Osteoblast (primary cell): ENCODE measurements around the gene GALNT15. TPM values are rescaled to one million over a fixed set of nuclear protein-coding genes. Genes with fewer than 3 reads are reported as not detected.

Source experiments
- DNase-seq: peaks from one replicate; pipeline ENCODE4 v3.0.0; 2011; ENCODE audit warnings: low spot score, mixed read lengths; ENCODE audit not compliant: insufficient read length; ENCODE audit errors: missing footprints
- H2AFZ ChIP-seq: 2 replicates; pipeline ENCODE4 v1.6.0; 2011; ENCODE audit warnings: mild to moderate bottlenecking, low read length
- H3K27ac ChIP-seq: 2 replicates; pipeline ENCODE4 v1.5.1; 2011; ENCODE audit warnings: mild to moderate bottlenecking, low read depth, low read length, moderate library complexity
- H3K27me3 ChIP-seq: 2 replicates; pipeline ENCODE4 v1.6.0; 2012; ENCODE audit warnings: mild to moderate bottlenecking, control low read depth, inconsistent platforms, low read length, moderate library complexity; ENCODE audit not compliant: insufficient read depth
- H3K36me3 ChIP-seq: 2 replicates; pipeline ENCODE4 v1.5.1; 2011; ENCODE audit warnings: mild to moderate bottlenecking, low read length, control low read depth, moderate library complexity; ENCODE audit not compliant: insufficient read depth
- H3K4me1 ChIP-seq: 2 replicates; pipeline ENCODE4 v1.5.1; 2011; ENCODE audit warnings: mild to moderate bottlenecking, low read length, control low read depth, moderate library complexity; ENCODE audit not compliant: insufficient read depth
- H3K4me2 ChIP-seq: 2 replicates; pipeline ENCODE4 v1.6.0; 2011; ENCODE audit warnings: mild to moderate bottlenecking, low read length; ENCODE audit not compliant: insufficient read depth
- H3K4me3 ChIP-seq: fragments of 200-600 bp; sonication (generic); 3 replicates; pipeline ENCODE4 v1.5.1; 2012; ENCODE audit warnings: mild to moderate bottlenecking, low read length, inconsistent platforms; ENCODE audit not compliant: insufficient read depth
- H3K79me2 ChIP-seq: 2 replicates; pipeline ENCODE4 v1.6.0; 2012; ENCODE audit warnings: mild to moderate bottlenecking, low read length, control low read depth, inconsistent platforms; ENCODE audit not compliant: insufficient read depth
- H3K9me3 ChIP-seq: 2 replicates; pipeline ENCODE4 v1.5.1; 2011; ENCODE audit warnings: low read depth, low read length, control low read depth
- H4K20me1 ChIP-seq: 2 replicates; pipeline ENCODE4 v1.6.0; 2012; ENCODE audit warnings: mild to moderate bottlenecking, low read length, control low read depth; ENCODE audit not compliant: insufficient read depth
- CTCF ChIP-seq: IDR thresholded peaks from 2 replicates; pipeline ENCODE4 v1.5.1; 2011; ENCODE audit warnings: mild to moderate bottlenecking, low read depth, low read length, moderate library complexity; ENCODE audit errors: extremely low read depth
- total RNA-seq: library from RNA; depleted of rRNA; stranded (reverse); fragments of >200 nt; gene quantifications from 2 replicates; pipeline ENCODE4 v1.2.3, GENCODE V29; 2012

Gene GALNT15
- total RNA-seq, 1 donor = 6.5 TPM

GRCh38 chr3:16147220-16147994 lies 27.1 kb upstream of the GALNT15 start:
- Histone ChIP-seq H3K9me3 (no peaks in the 10 kb centered on the region), H3K79me2 (no peaks in the 10 kb centered on the region), H3K27me3 (no peaks in the 10 kb centered on the region), H3K4me2 (no peak overlapping the region), H3K4me3 (no peak overlapping the region), H2AFZ (no peak overlapping the region), H3K27ac (no peak overlapping the region), H3K36me3 (no peaks in the 10 kb centered on the region), H3K4me1 (peaks cover 7% of the 10 kb centered on the region), H4K20me1 (no peaks in the 10 kb centered on the region)
- DNase-seq = no peak
- TF ChIP-seq CTCF = no peak

GRCh38 chr3:16148213-16148612 lies 26.3 kb upstream of the GALNT15 start:
- H3K79me2 ChIP-seq = no peaks in the 10 kb centered on the region
- H3K4me3 ChIP-seq = no peak overlapping the region
- H3K4me1 ChIP-seq = peaks cover 7% of the 10 kb centered on the region
- no peaks in the 10 kb centered on the region for H3K27me3 ChIP-seq
- no peaks in the 10 kb centered on the region for H3K9me3 ChIP-seq
- no peaks in the 10 kb centered on the region for H3K36me3 ChIP-seq
- no peak for DNase-seq
- H3K4me2 ChIP-seq = no peak overlapping the region
- no peak overlapping the region for H3K27ac ChIP-seq
- no peaks in the 10 kb centered on the region for H4K20me1 ChIP-seq
- no peak for TF ChIP-seq CTCF
- H2AFZ ChIP-seq = no peak overlapping the region

GRCh38 chr3:16148783-16149182 lies 25.7 kb upstream of the GALNT15 start:
- Histone ChIP-seq H3K27me3 (no peaks in the 10 kb centered on the region), H3K4me1 (peaks cover 7% of the 10 kb centered on the region), H3K4me3 (no peak overlapping the region), H3K79me2 (no peaks in the 10 kb centered on the region), H3K4me2 (no peak overlapping the region), H3K27ac (no peak overlapping the region), H2AFZ (no peak overlapping the region), H4K20me1 (no peaks in the 10 kb centered on the region), H3K9me3 (no peaks in the 10 kb centered on the region), H3K36me3 (no peaks in the 10 kb centered on the region)
- DNase-seq = peak; percentile 81
- no peak for TF ChIP-seq CTCF

GRCh38 chr3:16150285-16150684 lies 24.2 kb upstream of the GALNT15 start:
- no peaks in the 10 kb centered on the region for H3K36me3 ChIP-seq
- no peaks in the 10 kb centered on the region for H4K20me1 ChIP-seq
- no peak overlapping the region for H3K27ac ChIP-seq

More at GRCh38 chr3:16150285-16150684, 24.2 kb upstream of the GALNT15 start:
- Histone ChIP-seq H3K9me3 (no peaks in the 10 kb centered on the region), H3K27me3 (no peaks in the 10 kb centered on the region), H3K4me2 (no peak overlapping the region), H3K79me2 (no peaks in the 10 kb centered on the region), H3K4me1 (peaks cover 7% of the 10 kb centered on the region), H3K4me3 (no peak overlapping the region), H2AFZ (no peak overlapping the region)
- no peak for DNase-seq
- TF ChIP-seq CTCF = no peak
